ENCODE data around the gene BCAR3.

DNA sequence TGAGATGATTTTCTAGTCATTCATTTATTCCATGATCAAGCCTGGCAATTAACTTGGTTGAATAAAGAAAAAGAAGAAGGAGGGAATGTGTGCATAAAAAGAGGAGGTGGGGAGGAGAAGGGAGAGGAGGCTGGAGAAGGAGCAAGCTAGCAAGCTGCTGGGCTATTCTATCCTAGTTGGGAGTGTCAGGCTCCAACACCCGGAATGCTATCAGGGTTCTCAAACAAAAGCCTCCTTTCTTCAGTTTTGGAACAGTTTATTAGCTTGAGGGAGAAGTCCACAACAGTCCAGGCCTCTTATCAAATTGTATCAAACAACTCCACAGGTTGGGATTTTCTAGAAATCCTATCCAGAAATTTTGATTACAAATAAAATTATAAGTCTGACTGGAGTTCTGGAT is 80.0 kb downstream of the BCAR3 start:
- TF ChIP-seq EP300 (IDR thresholded peaks at IDR 0.05) = no peak
- TF ChIP-seq, protein P1, sequence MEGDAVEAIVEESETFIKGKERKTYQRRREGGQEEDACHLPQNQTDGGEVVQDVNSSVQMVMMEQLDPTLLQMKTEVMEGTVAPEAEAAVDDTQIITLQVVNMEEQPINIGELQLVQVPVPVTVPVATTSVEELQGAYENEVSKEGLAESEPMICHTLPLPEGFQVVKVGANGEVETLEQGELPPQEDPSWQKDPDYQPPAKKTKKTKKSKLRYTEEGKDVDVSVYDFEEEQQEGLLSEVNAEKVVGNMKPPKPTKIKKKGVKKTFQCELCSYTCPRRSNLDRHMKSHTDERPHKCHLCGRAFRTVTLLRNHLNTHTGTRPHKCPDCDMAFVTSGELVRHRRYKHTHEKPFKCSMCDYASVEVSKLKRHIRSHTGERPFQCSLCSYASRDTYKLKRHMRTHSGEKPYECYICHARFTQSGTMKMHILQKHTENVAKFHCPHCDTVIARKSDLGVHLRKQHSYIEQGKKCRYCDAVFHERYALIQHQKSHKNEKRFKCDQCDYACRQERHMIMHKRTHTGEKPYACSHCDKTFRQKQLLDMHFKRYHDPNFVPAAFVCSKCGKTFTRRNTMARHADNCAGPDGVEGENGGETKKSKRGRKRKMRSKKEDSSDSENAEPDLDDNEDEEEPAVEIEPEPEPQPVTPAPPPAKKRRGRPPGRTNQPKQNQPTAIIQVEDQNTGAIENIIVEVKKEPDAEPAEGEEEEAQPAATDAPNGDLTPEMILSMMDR (IDR thresholded peaks at IDR 0.05) = no peak
- TF ChIP-seq POLR2A (IDR thresholded peaks at IDR 0.05; ENCODE audit: low read depth) = no peak

Measured in esophagus muscularis mucosa (tissue), 4 donors.